ENCODE results near the gene ACOT8.

ACOT8 gene

DNA sequence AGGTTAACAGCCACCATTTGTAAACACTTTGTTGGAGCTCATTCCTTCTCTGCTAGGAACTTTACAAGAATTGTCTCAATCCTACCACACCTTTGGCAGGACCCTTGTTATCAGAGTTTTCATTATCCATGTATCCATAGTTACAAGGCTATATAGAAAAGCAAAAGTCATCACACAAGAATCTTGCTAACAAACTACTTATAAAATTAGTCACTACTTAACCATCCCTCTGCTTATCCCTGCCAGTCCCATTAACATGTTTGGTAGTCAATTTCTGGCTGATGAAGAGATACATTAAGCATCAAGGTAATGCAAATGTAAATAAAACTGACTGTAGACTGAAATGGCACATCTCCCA lies 10.6 kb upstream of the ACOT8 start:
- no peaks in the 10 kb centered on the region for H3K36me3 ChIP-seq (ENCODE audit: control insufficient read depth, insufficient read depth, low read length)
- no peak overlapping the region for H3K4me3 ChIP-seq (ENCODE audit: insufficient read depth, low read depth, low read length, poor library complexity, severe bottlenecking)
- H3K27ac ChIP-seq (ENCODE audit: insufficient read depth, low read length, poor library complexity, severe bottlenecking) = no peak overlapping the region
- H3K4me1 ChIP-seq (ENCODE audit: control insufficient read depth, insufficient read depth, low read length, poor library complexity, severe bottlenecking) = no peaks in the 10 kb centered on the region
- H3K27me3 ChIP-seq (replicated peaks; ENCODE audit: control insufficient read depth, insufficient read depth, low read length, poor library complexity, severe bottlenecking) = no peaks in the 10 kb centered on the region
- no peak for DNase-seq
- no peaks in the 10 kb centered on the region for H3K9me3 ChIP-seq (ENCODE audit: control insufficient read depth, low read length)

- no peak for DNase-seq
- H3K36me3 ChIP-seq (ENCODE audit: control insufficient read depth, insufficient read depth, low read length) = no peaks in the 10 kb centered on the region
- no peaks in the 10 kb centered on the region for H3K27me3 ChIP-seq (replicated peaks; ENCODE audit: control insufficient read depth, insufficient read depth, low read length, poor library complexity, severe bottlenecking)
- no peak overlapping the region for H3K27ac ChIP-seq (ENCODE audit: insufficient read depth, low read length, poor library complexity, severe bottlenecking)
- H3K4me3 ChIP-seq (ENCODE audit: insufficient read depth, low read depth, low read length, poor library complexity, severe bottlenecking) = no peak overlapping the region
- no peaks in the 10 kb centered on the region for H3K4me1 ChIP-seq (ENCODE audit: control insufficient read depth, insufficient read depth, low read length, poor library complexity, severe bottlenecking)
- H3K9me3 ChIP-seq (ENCODE audit: control insufficient read depth, low read length) = no peaks in the 10 kb centered on the region
Measured at GRCh38 chr20:45867136-45867818, 10.1 kb upstream of the ACOT8 start.

DNA sequence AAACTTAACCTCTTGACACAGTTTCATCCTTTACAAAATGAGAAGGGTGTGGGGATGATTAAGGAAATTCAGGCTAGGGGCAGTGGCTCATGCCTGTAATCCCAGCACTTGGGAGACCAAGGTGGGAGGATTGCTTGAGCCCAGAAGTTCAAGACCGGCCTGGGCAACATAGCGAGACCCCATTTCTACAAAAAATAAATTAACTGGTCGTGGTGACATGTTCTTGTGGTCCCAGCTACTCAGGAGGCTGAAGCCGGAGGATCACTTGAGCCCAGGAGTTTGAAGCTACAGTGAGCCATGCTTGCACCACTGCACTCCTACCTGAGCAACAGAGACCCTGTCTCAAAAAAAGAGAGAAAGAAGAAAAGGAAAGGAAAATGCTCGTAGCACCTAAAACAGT lies 9.3 kb upstream of the ACOT8 start:
- H3K4me3 ChIP-seq (ENCODE audit: insufficient read depth, low read depth, low read length, poor library complexity, severe bottlenecking) = no peak overlapping the region
- H3K4me1 ChIP-seq (ENCODE audit: control insufficient read depth, insufficient read depth, low read length, poor library complexity, severe bottlenecking) = no peaks in the 10 kb centered on the region
- H3K27me3 ChIP-seq (replicated peaks; ENCODE audit: control insufficient read depth, insufficient read depth, low read length, poor library complexity, severe bottlenecking) = no peaks in the 10 kb centered on the region
- H3K36me3 ChIP-seq (ENCODE audit: control insufficient read depth, insufficient read depth, low read length) = no peaks in the 10 kb centered on the region
- no peak for DNase-seq
- no peaks in the 10 kb centered on the region for H3K9me3 ChIP-seq (ENCODE audit: control insufficient read depth, low read length)
- no peak overlapping the region for H3K27ac ChIP-seq (ENCODE audit: insufficient read depth, low read length, poor library complexity, severe bottlenecking)

- no peak overlapping the region for H3K4me3 ChIP-seq (ENCODE audit: insufficient read depth, low read depth, low read length, poor library complexity, severe bottlenecking)
- no peaks in the 10 kb centered on the region for H3K27me3 ChIP-seq (replicated peaks; ENCODE audit: control insufficient read depth, insufficient read depth, low read length, poor library complexity, severe bottlenecking)
- H3K27ac ChIP-seq (ENCODE audit: insufficient read depth, low read length, poor library complexity, severe bottlenecking) = no peak overlapping the region
- H3K4me1 ChIP-seq (ENCODE audit: control insufficient read depth, insufficient read depth, low read length, poor library complexity, severe bottlenecking) = no peaks in the 10 kb centered on the region
- no peaks in the 10 kb centered on the region for H3K9me3 ChIP-seq (ENCODE audit: control insufficient read depth, low read length)
- no peaks in the 10 kb centered on the region for H3K36me3 ChIP-seq (ENCODE audit: control insufficient read depth, insufficient read depth, low read length)
- no peak for DNase-seq
Measured at GRCh38 chr20:45863543-45864470, 6.6 kb upstream of the ACOT8 start.

GRCh38 chr20:45861221-45862075 lies 4.3 kb upstream of the ACOT8 start:
- no peaks in the 10 kb centered on the region for H3K9me3 ChIP-seq (ENCODE audit: control insufficient read depth, low read length)
- no peaks in the 10 kb centered on the region for H3K27me3 ChIP-seq (replicated peaks; ENCODE audit: control insufficient read depth, insufficient read depth, low read length, poor library complexity, severe bottlenecking)
- H3K27ac ChIP-seq (ENCODE audit: insufficient read depth, low read length, poor library complexity, severe bottlenecking) = no peak overlapping the region
- no peaks in the 10 kb centered on the region for H3K4me1 ChIP-seq (ENCODE audit: control insufficient read depth, insufficient read depth, low read length, poor library complexity, severe bottlenecking)
- DNase-seq = no peak
- no peak overlapping the region for H3K4me3 ChIP-seq (ENCODE audit: insufficient read depth, low read depth, low read length, poor library complexity, severe bottlenecking)
- no peaks in the 10 kb centered on the region for H3K36me3 ChIP-seq (ENCODE audit: control insufficient read depth, insufficient read depth, low read length)

DNA sequence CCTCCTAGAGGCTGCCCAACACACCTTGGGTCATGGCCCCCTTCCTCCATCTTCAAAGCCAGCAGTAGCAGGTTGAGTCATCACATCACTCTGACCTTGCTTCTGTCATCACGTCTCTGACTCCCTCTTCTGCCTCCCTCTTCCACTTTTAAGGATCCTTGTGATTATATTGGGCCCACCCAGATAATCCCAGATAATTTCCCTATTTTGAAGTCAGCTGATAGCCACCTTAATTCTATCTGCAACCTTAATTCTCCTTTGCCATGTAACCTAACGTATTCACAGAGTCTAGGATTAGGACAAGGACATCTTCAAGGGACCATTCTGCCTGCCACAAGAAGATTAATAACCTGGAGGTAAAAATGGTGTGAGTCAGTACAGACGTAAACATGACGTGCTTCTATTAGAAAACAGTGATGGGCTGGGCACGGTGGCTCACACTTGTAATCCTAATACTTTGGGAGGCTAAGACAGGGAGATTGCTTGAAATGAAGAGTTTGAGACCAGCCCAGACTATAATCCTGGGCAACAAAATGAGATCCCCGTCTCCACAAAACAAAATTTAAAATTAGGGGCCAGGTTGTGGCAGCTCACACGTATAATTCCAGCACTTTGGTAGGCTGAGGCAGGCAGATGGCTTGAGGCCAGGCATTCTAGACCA lies 3.5 kb upstream of the ACOT8 start:
- Histone ChIP-seq H3K4me3 (ENCODE audit: insufficient read depth, low read depth, low read length, poor library complexity, severe bottlenecking) (no peak overlapping the region), H3K4me1 (ENCODE audit: control insufficient read depth, insufficient read depth, low read length, poor library complexity, severe bottlenecking) (peaks cover 6% of the 10 kb centered on the region), H3K36me3 (ENCODE audit: control insufficient read depth, insufficient read depth, low read length) (no peaks in the 10 kb centered on the region), H3K27ac (ENCODE audit: insufficient read depth, low read length, poor library complexity, severe bottlenecking) (no peak overlapping the region), H3K9me3 (ENCODE audit: control insufficient read depth, low read length) (no peaks in the 10 kb centered on the region), H3K27me3 (replicated peaks; ENCODE audit: control insufficient read depth, insufficient read depth, low read length, poor library complexity, severe bottlenecking) (no peaks in the 10 kb centered on the region)
- DNase-seq = no peak

DNA sequence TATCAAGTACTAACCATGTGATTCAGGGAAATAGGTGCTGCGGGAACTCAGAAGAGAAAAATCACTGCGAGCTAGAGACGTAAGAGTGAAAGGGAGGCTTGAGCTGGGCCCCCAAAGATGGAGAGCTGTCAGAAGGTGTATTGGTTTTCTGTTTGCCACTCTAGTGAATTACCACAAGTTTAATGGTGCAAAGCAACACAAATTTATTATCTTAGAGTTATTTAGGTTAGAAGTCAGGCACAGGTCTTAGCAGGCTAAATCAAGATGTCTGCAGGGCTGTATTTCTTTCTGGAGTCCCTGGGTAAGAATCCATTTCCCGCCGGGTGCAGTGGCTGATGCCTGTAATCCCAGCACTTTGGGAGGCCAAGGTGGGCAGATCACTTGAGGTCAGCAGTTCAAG lies 2.7 kb upstream of the ACOT8 start:
- Histone ChIP-seq H3K27me3 (replicated peaks; ENCODE audit: control insufficient read depth, insufficient read depth, low read length, poor library complexity, severe bottlenecking) (no peaks in the 10 kb centered on the region), H3K4me3 (ENCODE audit: insufficient read depth, low read depth, low read length, poor library complexity, severe bottlenecking) (no peak overlapping the region), H3K36me3 (ENCODE audit: control insufficient read depth, insufficient read depth, low read length) (no peaks in the 10 kb centered on the region)

DNA sequence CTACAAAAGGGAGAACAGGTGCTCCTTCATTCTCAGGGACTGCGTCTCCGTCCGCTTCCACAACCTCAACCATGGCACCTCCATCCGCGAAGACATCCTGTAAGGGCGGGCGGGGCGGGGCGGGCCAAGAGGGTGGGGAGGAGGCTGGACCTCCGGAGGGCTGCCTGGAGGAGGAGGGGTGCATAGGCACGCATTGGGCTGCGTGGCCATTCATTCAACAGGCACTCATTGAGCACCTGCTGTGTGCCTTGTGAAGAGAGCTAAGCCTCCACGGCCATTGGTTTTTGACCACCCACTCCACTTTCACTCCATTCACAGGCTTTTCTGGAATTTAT lies 657 bp upstream of the ACOT8 start:
- H3K36me3 ChIP-seq (ENCODE audit: control insufficient read depth, insufficient read depth, low read length) = no peaks in the 10 kb centered on the region
- peaks cover 11% of the 10 kb centered on the region for H3K4me1 ChIP-seq (ENCODE audit: control insufficient read depth, insufficient read depth, low read length, poor library complexity, severe bottlenecking)
- DNase-seq = no peak
- H3K27ac ChIP-seq (ENCODE audit: insufficient read depth, low read length, poor library complexity, severe bottlenecking) = peak overlapping the region; percentile 84
- H3K27me3 ChIP-seq (replicated peaks; ENCODE audit: control insufficient read depth, insufficient read depth, low read length, poor library complexity, severe bottlenecking) = no peaks in the 10 kb centered on the region
- peak overlapping the region; percentile 89 for H3K4me3 ChIP-seq (ENCODE audit: insufficient read depth, low read depth, low read length, poor library complexity, severe bottlenecking)
- no peaks in the 10 kb centered on the region for H3K9me3 ChIP-seq (ENCODE audit: control insufficient read depth, low read length)

More for the DNA sequence above, 2.7 kb upstream of the ACOT8 start:
- Histone ChIP-seq H3K4me1 (ENCODE audit: control insufficient read depth, insufficient read depth, low read length, poor library complexity, severe bottlenecking) (peaks cover 10% of the 10 kb centered on the region), H3K9me3 (ENCODE audit: control insufficient read depth, low read length) (no peaks in the 10 kb centered on the region), H3K27ac (ENCODE audit: insufficient read depth, low read length, poor library complexity, severe bottlenecking) (no peak overlapping the region)
- DNase-seq = no peak

DNA sequence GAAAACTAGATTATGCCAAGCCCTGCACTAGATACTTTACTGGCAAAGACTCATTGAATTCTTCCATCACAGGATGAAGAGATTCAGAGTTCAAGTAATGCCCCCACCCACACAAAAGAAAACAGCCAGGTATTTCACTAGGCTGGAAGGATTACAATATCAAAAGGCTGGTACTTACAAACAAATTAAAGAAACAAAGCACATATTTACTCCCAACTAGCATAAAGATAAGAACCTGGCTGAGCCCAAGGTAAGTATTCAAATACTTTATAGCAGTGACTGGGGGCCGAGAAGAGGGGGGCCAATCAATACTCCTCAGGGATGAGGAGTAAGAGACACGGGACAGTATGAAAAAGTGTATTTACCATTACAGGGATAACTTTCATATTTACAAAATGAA lies 3.7 kb downstream of the ACOT8 start:
- H3K27me3 ChIP-seq (replicated peaks; ENCODE audit: control insufficient read depth, insufficient read depth, low read length, poor library complexity, severe bottlenecking) = no peaks in the 10 kb centered on the region
- H3K36me3 ChIP-seq (ENCODE audit: control insufficient read depth, insufficient read depth, low read length) = peaks cover 7% of the 10 kb centered on the region
- DNase-seq = no peak
- no peak overlapping the region for H3K4me3 ChIP-seq (ENCODE audit: insufficient read depth, low read depth, low read length, poor library complexity, severe bottlenecking)
- H3K4me1 ChIP-seq (ENCODE audit: control insufficient read depth, insufficient read depth, low read length, poor library complexity, severe bottlenecking) = peaks cover 11% of the 10 kb centered on the region
- H3K27ac ChIP-seq (ENCODE audit: insufficient read depth, low read length, poor library complexity, severe bottlenecking) = no peak overlapping the region
- no peaks in the 10 kb centered on the region for H3K9me3 ChIP-seq (ENCODE audit: control insufficient read depth, low read length)

All from effector memory CD4-positive, alpha-beta T cell (primary cell).